ENCODE measurements around the gene KRT6A.
A peak's percentile ranks its signal among the peaks of the same experiment; 100 is the strongest.
"Not testable (repeated sequence)": the region's sequence is repeated elsewhere in the genome, so short reads cannot be mapped to it uniquely, and the experiment has no call there.

The KRT6A gene

DNA sequence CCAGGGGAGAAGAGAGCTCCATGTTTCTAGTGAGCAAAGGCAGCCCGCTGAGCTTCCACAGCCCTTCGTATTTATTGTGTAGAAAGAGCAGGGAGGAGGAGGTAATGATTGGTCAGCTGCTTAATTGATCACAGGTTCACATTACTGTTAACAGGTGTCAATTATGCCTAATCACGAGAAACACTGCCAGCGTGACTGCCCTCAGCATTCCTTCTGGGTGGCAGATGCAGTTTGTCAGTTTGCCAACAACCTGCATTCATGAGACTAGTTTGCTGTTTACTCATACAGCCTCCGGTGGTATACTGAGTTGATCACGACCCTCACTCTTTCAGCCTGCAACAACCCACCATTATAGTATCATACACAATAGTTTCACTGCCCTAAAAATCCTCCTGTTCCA, 7.5 kb upstream of the KRT6A start:
- DNase-seq, result not testable (repeated sequence)

- peak; percentile 50 for DNase-seq
These were observed 6.9 kb upstream of the KRT6A start for GRCh38 chr12:52499806-52500560.

- DNase-seq, result no peak
These were observed 5.9 kb upstream of the KRT6A start for GRCh38 chr12:52498946-52499345.

DNA sequence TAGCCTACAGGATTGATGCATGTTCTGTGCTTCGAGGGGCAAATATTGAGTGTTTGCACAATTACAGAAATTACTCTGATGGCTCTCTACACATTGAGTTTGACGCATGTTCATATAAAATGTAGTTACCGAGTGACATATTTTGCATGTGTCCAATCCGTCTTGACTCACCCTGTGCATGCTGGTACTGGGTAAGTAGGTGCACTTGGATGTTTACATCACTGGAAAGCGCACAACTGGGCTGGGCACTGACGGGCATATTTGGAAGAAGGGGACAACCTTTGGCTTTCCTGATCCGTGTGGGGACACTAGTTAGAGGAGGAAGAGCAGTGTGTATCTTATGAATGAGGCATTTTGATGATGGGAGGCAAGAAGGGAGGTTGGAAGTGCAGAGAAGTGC, 4.9 kb upstream of the KRT6A start:
- DNase-seq, result no peak

- peak; percentile 85 for DNase-seq
These were observed 3.6 kb upstream of the KRT6A start for GRCh38 chr12:52496590-52497071.

GRCh38 chr12:52496054-52496453, 3.0 kb upstream of the KRT6A start:
- no peak for DNase-seq

- DNase-seq, result peak; percentile 17
These were observed 2.3 kb upstream of the KRT6A start for GRCh38 chr12:52495389-52495788.

DNA sequence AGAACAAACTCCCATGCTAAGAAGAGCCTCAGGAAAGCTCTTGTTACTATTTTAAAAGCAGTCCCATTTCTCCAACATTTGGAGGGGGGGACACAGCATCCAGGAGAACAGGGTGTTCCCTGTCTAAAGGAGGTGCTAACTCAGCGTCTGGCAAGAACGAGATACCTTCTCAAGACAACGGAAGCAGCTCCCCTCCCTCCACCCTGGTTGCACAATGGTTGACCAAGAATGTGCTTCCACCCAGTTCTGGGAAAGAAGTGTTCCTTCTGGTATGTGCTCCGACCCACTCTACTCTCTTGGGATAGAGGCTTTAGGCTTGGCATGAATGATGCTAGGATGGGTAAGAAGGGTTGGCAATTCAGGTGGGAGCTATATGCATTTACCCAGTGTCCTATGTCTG, 1.5 kb upstream of the KRT6A start:
- DNase-seq, result peak; percentile 55

GRCh38 chr12:52494100-52494499, 1.0 kb upstream of the KRT6A start:
- DNase-seq, result no peak

GRCh38 chr12:52492405-52492804, 652 bp downstream of the KRT6A start:
- not testable (repeated sequence) for DNase-seq

- DNase-seq, result not testable (repeated sequence)
These were observed 1.6 kb downstream of the KRT6A start for GRCh38 chr12:52491495-52491894.

DNA sequence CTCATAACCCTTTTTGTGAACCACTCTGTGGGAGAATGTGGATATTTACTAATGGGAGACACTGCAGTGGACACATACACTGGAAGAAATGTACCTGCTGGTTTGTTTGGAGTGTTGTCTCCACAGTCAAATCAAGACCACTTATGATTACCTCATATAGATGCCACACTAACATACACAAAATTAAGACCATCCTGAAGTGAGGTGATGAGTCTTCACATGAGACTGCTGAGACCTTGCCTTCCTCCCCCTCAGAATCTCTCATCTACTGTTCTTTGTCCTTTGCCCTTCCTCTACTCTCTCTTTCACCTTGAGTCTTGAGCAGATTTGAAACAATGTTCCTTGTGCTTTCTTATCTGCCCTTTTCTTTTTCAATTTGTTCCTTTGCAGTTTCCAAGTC, 4.3 kb downstream of the KRT6A start:
- DNase-seq, result no peak

DNA sequence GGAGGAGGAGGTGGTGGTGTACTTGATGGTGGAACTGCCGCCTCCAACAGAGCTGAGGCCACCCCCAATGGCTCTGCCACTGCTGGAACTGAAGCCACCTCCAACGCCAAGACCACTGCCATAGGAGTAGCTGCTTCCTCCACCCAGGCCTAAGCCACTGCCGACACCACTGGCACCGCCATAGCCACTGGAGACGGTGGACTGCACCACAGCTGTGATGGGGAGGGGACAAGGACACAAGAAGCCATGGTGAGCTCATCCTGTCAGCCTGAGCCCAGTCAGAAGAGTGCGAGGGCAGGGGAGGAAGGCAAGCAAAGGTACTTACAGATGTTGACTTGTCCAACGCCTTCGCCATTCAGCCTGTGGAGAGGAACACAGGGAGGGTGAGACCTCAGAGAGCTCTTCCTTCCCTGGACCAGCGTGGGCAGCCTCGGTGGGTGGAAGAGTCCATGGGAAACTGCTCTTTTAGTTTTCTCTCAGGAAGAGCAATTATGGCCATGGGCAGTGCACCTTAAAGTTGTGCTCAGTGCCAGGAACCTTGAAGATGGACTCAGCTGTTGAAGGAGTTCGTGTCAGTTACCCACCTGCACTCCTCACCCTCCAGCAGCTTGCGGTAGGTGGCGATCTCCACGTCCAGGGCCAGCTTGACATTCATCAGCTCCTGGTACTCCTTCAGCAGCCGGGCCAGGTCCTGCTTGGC, 5.2 kb downstream of the KRT6A start:
- DNase-seq, result not testable (repeated sequence)

GRCh38 chr12:52487211-52487610, 5.8 kb downstream of the KRT6A start:
- no peak for DNase-seq

DNA sequence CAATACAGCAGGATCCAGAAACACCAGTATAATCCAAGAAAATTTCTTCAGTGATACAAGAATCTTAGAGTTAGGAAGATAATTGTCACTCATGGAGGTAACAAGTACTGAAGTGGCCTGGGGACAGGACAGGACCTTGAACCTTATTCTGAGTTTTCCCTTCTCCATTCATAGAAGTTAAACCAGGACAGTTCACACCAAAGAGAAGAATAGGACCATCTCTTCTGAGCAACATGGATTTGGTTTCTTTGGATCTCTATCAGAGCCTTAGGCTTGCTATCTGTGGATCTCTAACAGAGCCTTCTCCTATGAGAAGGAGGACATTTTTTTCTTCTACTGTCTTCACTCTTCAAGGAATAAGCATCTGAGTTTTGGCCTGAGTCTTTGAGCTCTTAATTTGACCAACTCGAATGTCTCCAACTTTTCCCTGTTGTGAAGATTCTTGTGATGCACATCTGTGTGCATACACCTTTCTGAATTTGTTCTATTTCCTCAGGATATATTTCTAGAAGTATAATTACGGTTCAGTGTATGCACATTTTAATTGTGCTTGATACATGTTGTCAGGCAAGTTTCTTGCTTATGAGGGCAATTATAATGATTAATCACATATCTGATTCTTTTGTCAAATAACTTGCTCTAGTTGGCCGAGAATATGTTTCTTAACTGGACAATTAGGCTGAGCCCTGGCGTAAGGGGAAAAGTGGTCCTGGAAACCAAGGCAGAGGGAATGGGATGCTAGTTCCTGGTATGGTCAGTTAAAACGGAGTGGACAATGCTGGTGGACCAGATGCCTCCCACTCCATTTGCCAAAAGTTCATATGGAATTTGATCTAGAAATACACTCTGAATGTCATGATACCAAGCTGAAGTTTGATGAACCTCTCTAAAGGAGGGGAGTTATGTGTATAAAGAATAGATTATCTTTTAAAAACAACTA, 6.6 kb downstream of the KRT6A start:
- DNase-seq, result no peak

DNA sequence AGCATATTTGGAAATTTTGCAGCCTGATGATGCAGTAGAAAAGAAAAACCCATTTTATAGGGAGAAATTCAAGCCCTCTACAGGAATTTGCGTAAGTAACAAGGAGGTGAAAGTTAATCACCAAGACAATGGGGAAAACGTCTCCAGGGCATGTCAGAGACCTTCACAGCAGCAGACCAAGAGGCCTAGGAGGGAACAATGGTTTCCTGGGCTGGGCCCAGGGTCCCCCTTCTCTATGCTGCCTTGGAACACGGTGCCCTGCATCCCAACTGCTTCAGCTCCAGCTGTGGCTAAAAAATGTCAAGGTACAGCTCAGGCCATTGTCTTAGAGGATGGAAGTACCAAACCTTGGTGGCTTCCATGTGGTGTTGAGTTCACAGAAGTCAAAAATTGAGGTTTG, 13.0 kb downstream of the KRT6A start:
- no peak for DNase-seq

DNA sequence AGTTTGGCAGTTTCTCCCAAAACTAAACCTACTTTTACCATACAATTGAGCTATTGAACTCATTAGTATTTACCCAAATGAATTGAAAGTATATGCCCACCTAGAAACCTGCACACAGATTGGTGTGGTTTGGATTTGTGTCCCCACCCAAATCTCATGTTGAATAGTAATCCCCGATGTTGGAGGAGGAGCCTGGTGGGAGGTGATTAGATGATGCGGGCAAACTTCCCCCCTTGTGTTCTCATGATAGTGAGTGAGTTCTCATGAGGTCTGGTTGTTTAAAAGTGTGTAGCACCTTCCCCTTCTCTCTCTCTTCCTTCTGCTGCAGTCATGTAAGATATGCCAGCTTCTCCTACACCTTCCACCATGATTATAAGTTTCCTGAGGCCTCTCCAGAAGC, 15.4 kb downstream of the KRT6A start:
- DNase-seq, result no peak

DNA sequence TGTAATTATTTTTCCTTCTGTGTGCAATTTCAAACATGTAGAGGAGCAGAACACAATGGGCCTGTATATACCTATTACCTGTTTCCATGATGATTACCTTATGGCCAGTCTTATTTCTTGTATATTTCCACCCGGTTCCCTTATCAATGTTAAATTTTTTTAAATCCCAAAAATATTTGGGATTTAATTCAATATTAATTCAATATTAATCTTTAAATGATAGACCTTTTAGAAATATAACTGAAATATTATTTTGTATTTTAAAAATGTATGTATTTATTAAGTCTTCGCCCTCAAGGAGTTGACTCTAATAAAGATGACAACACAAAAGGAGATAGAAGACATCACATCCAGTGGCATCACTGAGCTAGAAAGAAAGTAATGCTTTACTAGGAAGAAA, 18.8 kb downstream of the KRT6A start:
- DNase-seq, result no peak

DNA sequence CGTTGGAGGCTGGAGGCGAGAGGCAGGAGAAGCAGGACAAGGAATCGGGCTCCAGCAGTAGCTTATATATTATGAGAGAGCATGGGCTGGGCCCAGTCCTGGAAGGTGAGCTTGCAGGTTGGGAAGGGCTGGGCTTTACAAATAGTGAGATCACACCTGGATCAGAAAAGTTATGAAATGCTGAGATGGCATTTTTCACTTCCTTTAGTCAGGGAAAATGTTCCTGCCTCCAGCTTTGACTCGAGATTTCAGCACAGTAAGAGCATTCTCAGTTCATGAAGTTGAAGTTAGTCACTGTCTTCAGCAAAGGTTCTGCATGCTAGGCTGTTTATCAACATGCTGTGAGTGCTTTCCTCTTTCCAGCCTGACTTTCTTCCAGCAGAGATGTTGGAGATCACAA, 19.3 kb downstream of the KRT6A start, which contains the start of gene KRT6C:
KRT6C (minus strand) TSS at position 38 of the 400 bp plus-strand sequence. CDS start 68 bp downstream, outside the sequence.
- DNase-seq, result no peak

GRCh38 chr12:52469853-52470252, 23.2 kb downstream of the KRT6A start:
- DNase-seq, result no peak

DNA sequence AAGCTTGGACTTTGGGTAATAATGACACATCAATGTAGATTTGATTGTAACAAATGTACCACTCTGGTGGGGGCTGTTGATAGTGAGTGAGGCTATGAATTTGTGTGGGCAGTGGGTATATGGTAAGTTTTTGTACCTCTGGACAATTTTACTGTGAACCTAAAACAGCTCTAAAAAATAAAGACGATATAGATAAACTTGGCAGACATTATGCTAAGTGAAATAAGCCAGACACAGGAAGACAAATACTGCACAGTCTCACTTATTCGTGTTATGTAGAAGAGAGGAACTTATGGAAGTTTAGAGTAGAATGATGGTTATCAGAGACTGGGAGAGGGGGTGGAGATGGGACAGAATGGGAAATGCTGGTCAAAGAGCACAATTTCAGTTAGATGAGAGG, 28.2 kb downstream of the KRT6A start:
- no peak for DNase-seq

GRCh38 chr12:52461693-52462092, 31.4 kb downstream of the KRT6A start:
- no peak for DNase-seq

DNA sequence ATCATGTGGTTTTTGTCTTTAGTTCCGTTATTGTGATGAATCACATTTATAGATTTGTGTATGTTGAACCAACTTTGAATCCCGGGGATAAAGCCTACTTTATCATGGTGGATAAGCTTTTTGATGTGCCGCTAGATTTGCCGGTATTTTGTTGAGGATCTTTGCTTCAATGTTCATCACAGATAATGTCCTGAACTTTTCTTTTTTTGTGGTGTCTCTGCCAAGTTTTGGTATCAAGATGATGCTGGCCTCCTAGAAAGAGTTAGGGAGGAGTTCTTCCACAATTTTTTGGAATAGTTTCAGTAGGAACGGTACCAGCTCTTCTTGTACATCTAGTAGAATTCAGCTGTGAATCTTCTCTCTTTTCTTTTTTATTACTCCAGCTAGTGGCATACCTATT, 34.2 kb downstream of the KRT6A start:
- DNase-seq, result no peak

Measured in fibroblast of skin of abdomen (primary cell).